ENCODE results near the gene MARK1. TPM values are rescaled to one million over a fixed set of nuclear protein-coding genes. Genes with fewer than 3 reads are reported as not detected.

The MARK1 gene
- total RNA-seq, 1 experiment from 2014 or later: 17.8 TPM

GRCh38 chr1:220695426-220695825 is 167.5 kb downstream of the MARK1 start:
- H3K56ac ChIP-seq (ENCODE audit: insufficient read length, low read depth, low read length): no peak overlapping the region
- no peak overlapping the region for H2BK120ac ChIP-seq (ENCODE audit: low read depth, low read length, poor library complexity, severe bottlenecking)
- Mint-ChIP-seq H3K27ac (no peak overlapping the region), H3K4me1 (peaks cover 14 to 18% of the 10 kb centered on the region in 2 experiments), H3K4me3 (no peak overlapping the region), H3K27me3 (ENCODE audit: low read depth) (peaks cover 30% of the 10 kb centered on the region), H3K9me3 (no peaks in the 10 kb centered on the region), H3K36me3 (ENCODE audit: insufficient read depth in 1 of 3, low read depth in 3 of 3) (peaks cover 0 to 3% (median 0%) of the 10 kb centered on the region in 3 experiments; a peak in 2 of 7 replicates)
- H3K4me1 ChIP-seq (ENCODE audit: insufficient read depth, low read length): no peaks in the 10 kb centered on the region
- H3K23ac ChIP-seq (ENCODE audit: insufficient read length, low read depth, low read length): no peak overlapping the region
- no peak overlapping the region for H4K91ac ChIP-seq (ENCODE audit: insufficient read length, low read depth, low read length)
- H3T11ph ChIP-seq (ENCODE audit: low read length): no peak overlapping the region
- no peak overlapping the region for H2AFZ ChIP-seq (ENCODE audit: low read length)
- no peak overlapping the region for H4K8ac ChIP-seq (replicated peaks; ENCODE audit: insufficient read length, low read depth, low read length)
- no peak overlapping the region for H3K9ac ChIP-seq (ENCODE audit: extremely low read depth, insufficient read length, low read length)
- H2AK5ac ChIP-seq (ENCODE audit: insufficient read length, low read length): no peak overlapping the region
- no peak overlapping the region for H3K14ac ChIP-seq (ENCODE audit: insufficient read depth, low read length)
- H4K20me1 ChIP-seq (ENCODE audit: control insufficient read depth, insufficient read depth, insufficient read length): no peaks in the 10 kb centered on the region
- no peak overlapping the region for H2BK5ac ChIP-seq (ENCODE audit: insufficient read length, low read length)
- H2BK12ac ChIP-seq (ENCODE audit: insufficient read length, low read depth, low read length): no peak overlapping the region
- peaks cover 8% of the 10 kb centered on the region for H3K27me3 ChIP-seq (ENCODE audit: insufficient read depth, low read length)
- H3K23me2 ChIP-seq (ENCODE audit: insufficient read length, low read depth, low read length, poor library complexity, severe bottlenecking): peaks cover 6% of the 10 kb centered on the region
- no peaks in the 10 kb centered on the region for H3K79me2 ChIP-seq (ENCODE audit: insufficient read depth, low read length)
- H3K4me2 ChIP-seq (ENCODE audit: insufficient read depth, insufficient read length, low read length): no peak overlapping the region
- H2BK15ac ChIP-seq (ENCODE audit: low read depth, low read length): no peak overlapping the region
- no peak overlapping the region for H2BK20ac ChIP-seq (ENCODE audit: low read depth, low read length, poor library complexity, severe bottlenecking)
- no peak for DNase-seq
- H3K4ac ChIP-seq (ENCODE audit: low read depth, low read length): no peak overlapping the region
- no CpG with 5 or more reads among the region's 4 CpGs for WGBS (ENCODE audit: extremely low coverage, insufficient read length, low lambda C conversion rate)
- TF ChIP-seq CTCF (conservative IDR thresholded peaks at IDR 0.05): no peak
- H3K27ac ChIP-seq (ENCODE audit: insufficient read length, low read depth, low read length): no peak overlapping the region
- H4K5ac ChIP-seq (ENCODE audit: insufficient read length, low read depth, low read length): no peak overlapping the region
- H3K18ac ChIP-seq (ENCODE audit: insufficient read length, low read depth, low read length): no peak overlapping the region
- no peaks in the 10 kb centered on the region for H3K9me3 ChIP-seq (ENCODE audit: control insufficient read depth, low read depth, low read length)
- H3K79me1 ChIP-seq (ENCODE audit: insufficient read depth, low read depth, low read length, poor library complexity, severe bottlenecking): no peaks in the 10 kb centered on the region
